GM23338 (cell line): Measurements from ENCODE around the gene PRKG2. TPM values are rescaled to one million over a fixed set of nuclear protein-coding genes. Genes with fewer than 3 reads are reported as not detected.

Source experiments
- ATAC-seq: fragments of 200-7000 bp; cut with Tn5 transposase; 3 replicates; pipeline ENCODE4 v1.9.1; 2020
- DNase-seq: peaks from one replicate; pipeline ENCODE4 v3.0.0-alpha.2; 2015; ENCODE audit warnings: low spot score
- H2AFZ ChIP-seq: fragments of 200-600 bp; sonication (generic); 2 replicates; pipeline ENCODE4 v1.8.0; 2016; ENCODE audit warnings: antibody characterized with exemption, mild to moderate bottlenecking, moderate library complexity
- H3F3A ChIP-seq: fragments of 200-600 bp; sonication (generic); replicated peaks from 2 replicates; pipeline ENCODE4 v1.8.0; 2017; ENCODE audit warnings: antibody characterized with exemption, mixed run types, low read depth
- H3K27ac ChIP-seq: fragments of 200-600 bp; sonication (generic); 2 replicates; pipeline ENCODE4 v1.6.1; 2016; ENCODE audit warnings: low read depth
- H3K27me3 ChIP-seq: fragments of 200-600 bp; sonication (generic); 2 replicates; pipeline ENCODE4 v1.8.0; 2016; ENCODE audit warnings: mild to moderate bottlenecking, mixed run types, moderate library complexity; ENCODE audit not compliant: insufficient read depth
- H3K36me3 ChIP-seq: fragments of 200-600 bp; sonication (generic); 2 replicates; pipeline ENCODE4 v1.8.0; 2016; ENCODE audit warnings: mild to moderate bottlenecking; ENCODE audit not compliant: insufficient read depth
- H3K4me1 ChIP-seq: fragments of 200-600 bp; sonication (generic); 2 replicates; pipeline ENCODE4 v1.8.0; 2016; ENCODE audit warnings: mild to moderate bottlenecking, moderate library complexity; ENCODE audit not compliant: insufficient read depth
- H3K4me2 ChIP-seq: fragments of 200-600 bp; sonication (generic); 2 replicates; pipeline ENCODE4 v1.7.1; 2017; ENCODE audit warnings: mixed run types
- H3K4me3 ChIP-seq: fragments of 200-600 bp; sonication (generic); 2 replicates; pipeline ENCODE4 v1.6.1; 2016; ENCODE audit warnings: mixed run types
- H3K79me2 ChIP-seq: fragments of 200-600 bp; sonication (generic); replicated peaks from 2 replicates; pipeline ENCODE4 v1.8.0; 2017; ENCODE audit warnings: mild to moderate bottlenecking; ENCODE audit not compliant: insufficient read depth
- H3K9me2 ChIP-seq: fragments of 200-600 bp; sonication (generic); 2 replicates; pipeline ENCODE4 v1.8.0; 2017; ENCODE audit not compliant: insufficient read depth
- H4K20me1 ChIP-seq: fragments of 200-600 bp; sonication (generic); replicated peaks from 2 replicates; pipeline ENCODE4 v1.8.0; 2017; ENCODE audit warnings: mild to moderate bottlenecking; ENCODE audit not compliant: insufficient read depth
- H3K27ac Mint-ChIP-seq: 2 replicates; pipeline ENCODE4 v1.8.0; 2020; ENCODE audit warnings: inconsistent platforms, mild to moderate bottlenecking, moderate library complexity, mixed read lengths
- H3K27me3 Mint-ChIP-seq: 3 replicates; pipeline ENCODE4 v1.8.0; 2022; ENCODE audit warnings: low read depth, mild to moderate bottlenecking, moderate library complexity, mixed read lengths, inconsistent platforms; ENCODE audit not compliant: insufficient read depth, poor library complexity
- H3K36me3 Mint-ChIP-seq: 3 replicates; pipeline ENCODE4 v1.8.0; 2021; ENCODE audit warnings: low read depth, mild to moderate bottlenecking, inconsistent platforms, moderate library complexity, mixed read lengths
- H3K4me1 Mint-ChIP-seq: 3 replicates; pipeline ENCODE4 v1.8.0; 2020; ENCODE audit warnings: mild to moderate bottlenecking, inconsistent platforms, mixed read lengths
- H3K4me3 Mint-ChIP-seq: 3 replicates; pipeline ENCODE4 v1.8.0; 2021; ENCODE audit warnings: moderate library complexity, mild to moderate bottlenecking, inconsistent platforms, mixed read lengths
- H3K9me3 Mint-ChIP-seq: 3 replicates; pipeline ENCODE4 v1.8.0; 2020; ENCODE audit warnings: moderate library complexity, mild to moderate bottlenecking, inconsistent platforms, mixed read lengths
- CREB1 ChIP-seq: fragments of 250-450 bp; sonication (Bioruptor Pico); IDR thresholded peaks from 2 replicates; pipeline ENCODE4 v1.5.0; 2020; ENCODE audit warnings: low read depth, mild to moderate bottlenecking, moderate library complexity
- EZH2 ChIP-seq: fragments of 200-600 bp; sonication (generic); IDR thresholded peaks from one replicate; pipeline ENCODE4 v1.8.0; 2017; ENCODE audit warnings: antibody characterized with exemption, mild to moderate bottlenecking, low read depth; ENCODE audit not compliant: unreplicated experiment
- EZH2phosphoT487 ChIP-seq: fragments of 200-600 bp; sonication (generic); IDR thresholded peaks from one replicate; pipeline ENCODE4 v1.8.1; 2018; ENCODE audit warnings: antibody characterized with exemption; ENCODE audit not compliant: unreplicated experiment
- JUNB ChIP-seq: IDR thresholded peaks from one replicate; pipeline ENCODE4 v1.6.1; 2016; ENCODE audit warnings: antibody characterized with exemption; ENCODE audit not compliant: unreplicated experiment
- NANOG ChIP-seq: IDR thresholded peaks from 2 replicates; pipeline ENCODE4 v1.6.1; 2016; ENCODE audit warnings: antibody characterized with exemption, borderline replicate concordance
- POLR2AphosphoS5 ChIP-seq: IDR thresholded peaks from 2 replicates; pipeline ENCODE4 v1.6.1; 2016; ENCODE audit warnings: antibody characterized with exemption, low read depth
- STAT1 ChIP-seq: IDR thresholded peaks from one replicate; pipeline ENCODE4 v1.6.1; 2016; ENCODE audit warnings: antibody characterized with exemption; ENCODE audit not compliant: unreplicated experiment
- ZNF331 ChIP-seq: fragments of 250-450 bp; sonication (Bioruptor Pico); IDR thresholded peaks from 2 replicates; pipeline ENCODE4 v1.5.0; 2020; ENCODE audit warnings: low read depth, mild to moderate bottlenecking, moderate library complexity
- polyA plus RNA-seq: library from polyadenylated mRNA; unstranded; fragments of >200 nt; fragmentation: Nextera tagmentation; extraction: Ambion mirVana; gene quantifications from 2 replicates; pipeline ENCODE4 v1.2.1, GENCODE V29; 2016
- total RNA-seq: library from RNA; depleted of rRNA; stranded (reverse); fragments of >200 nt; shearing (Covaris generic); gene quantifications from 2 replicates; pipeline ENCODE4 v1.2.3, GENCODE V29; 2014
- TF ChIP-seq, protein P1 (sequence below): fragments of 250-450 bp; sonication (Bioruptor Pico); IDR thresholded peaks from 2 replicates; pipeline ENCODE4 v1.5.0; 2020; ENCODE audit warnings: mild to moderate bottlenecking, moderate library complexity
- TF ChIP-seq, protein P2 (sequence below): IDR thresholded peaks from 2 replicates; pipeline ENCODE4 v1.6.1; 2016; ENCODE audit warnings: antibody characterized with exemption
- TF ChIP-seq, protein P3 (sequence below): IDR thresholded peaks from one replicate; pipeline ENCODE4 v1.6.1; 2018; ENCODE audit warnings: antibody characterized with exemption; ENCODE audit not compliant: unreplicated experiment

Gene PRKG2
- total and polyA plus RNA-seq, 2 experiments from 2014 or later, result 1.9 to 3.6 TPM

DNA sequence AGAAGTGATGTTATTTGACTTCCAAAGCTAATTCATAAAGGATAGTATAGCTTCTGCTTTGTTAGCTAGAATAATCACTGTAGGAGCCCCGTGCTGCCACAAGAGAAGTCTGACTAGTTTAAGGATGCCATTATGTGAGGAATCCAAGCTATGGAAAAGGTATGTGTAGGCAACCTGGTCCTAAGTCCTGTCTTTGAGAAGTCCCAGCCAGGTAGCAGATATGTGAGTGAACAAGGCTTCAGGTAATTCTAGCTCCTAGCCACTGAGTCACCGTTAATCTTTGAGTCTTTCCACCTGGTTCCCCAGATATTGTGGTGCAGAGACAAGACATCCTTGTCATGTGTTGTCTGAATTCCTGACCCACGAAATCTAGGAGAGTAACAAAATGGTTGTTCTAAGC is 129.0 kb downstream of the PRKG2 start:
- Histone ChIP-seq H3K4me2 (no peak overlapping the region), H2AFZ (no peak overlapping the region), H3K27ac (no peak overlapping the region), H3K4me3 (no peak overlapping the region), H3K27me3 (no peaks in the 10 kb centered on the region), H4K20me1 (no peaks in the 10 kb centered on the region), H3K79me2 (no peaks in the 10 kb centered on the region), H3K4me1 (no peaks in the 10 kb centered on the region), H3K9me2 (0 out of 2 replicates have a peak, but pooled peaks cover 6% of the 10 kb centered on the region), H3K36me3 (no peaks in the 10 kb centered on the region), H3F3A (no peaks in the 10 kb centered on the region)
- Mint-ChIP-seq H3K27me3 (no peaks in the 10 kb centered on the region), H3K4me3 (no peak overlapping the region), H3K4me1 (no peaks in the 10 kb centered on the region), H3K9me3 (peaks cover 14% of the 10 kb centered on the region), H3K27ac (no peak overlapping the region), H3K36me3 (peaks cover 3% of the 10 kb centered on the region; the same call in 1 of the 3 replicates)
- TF ChIP-seq, protein P1, sequence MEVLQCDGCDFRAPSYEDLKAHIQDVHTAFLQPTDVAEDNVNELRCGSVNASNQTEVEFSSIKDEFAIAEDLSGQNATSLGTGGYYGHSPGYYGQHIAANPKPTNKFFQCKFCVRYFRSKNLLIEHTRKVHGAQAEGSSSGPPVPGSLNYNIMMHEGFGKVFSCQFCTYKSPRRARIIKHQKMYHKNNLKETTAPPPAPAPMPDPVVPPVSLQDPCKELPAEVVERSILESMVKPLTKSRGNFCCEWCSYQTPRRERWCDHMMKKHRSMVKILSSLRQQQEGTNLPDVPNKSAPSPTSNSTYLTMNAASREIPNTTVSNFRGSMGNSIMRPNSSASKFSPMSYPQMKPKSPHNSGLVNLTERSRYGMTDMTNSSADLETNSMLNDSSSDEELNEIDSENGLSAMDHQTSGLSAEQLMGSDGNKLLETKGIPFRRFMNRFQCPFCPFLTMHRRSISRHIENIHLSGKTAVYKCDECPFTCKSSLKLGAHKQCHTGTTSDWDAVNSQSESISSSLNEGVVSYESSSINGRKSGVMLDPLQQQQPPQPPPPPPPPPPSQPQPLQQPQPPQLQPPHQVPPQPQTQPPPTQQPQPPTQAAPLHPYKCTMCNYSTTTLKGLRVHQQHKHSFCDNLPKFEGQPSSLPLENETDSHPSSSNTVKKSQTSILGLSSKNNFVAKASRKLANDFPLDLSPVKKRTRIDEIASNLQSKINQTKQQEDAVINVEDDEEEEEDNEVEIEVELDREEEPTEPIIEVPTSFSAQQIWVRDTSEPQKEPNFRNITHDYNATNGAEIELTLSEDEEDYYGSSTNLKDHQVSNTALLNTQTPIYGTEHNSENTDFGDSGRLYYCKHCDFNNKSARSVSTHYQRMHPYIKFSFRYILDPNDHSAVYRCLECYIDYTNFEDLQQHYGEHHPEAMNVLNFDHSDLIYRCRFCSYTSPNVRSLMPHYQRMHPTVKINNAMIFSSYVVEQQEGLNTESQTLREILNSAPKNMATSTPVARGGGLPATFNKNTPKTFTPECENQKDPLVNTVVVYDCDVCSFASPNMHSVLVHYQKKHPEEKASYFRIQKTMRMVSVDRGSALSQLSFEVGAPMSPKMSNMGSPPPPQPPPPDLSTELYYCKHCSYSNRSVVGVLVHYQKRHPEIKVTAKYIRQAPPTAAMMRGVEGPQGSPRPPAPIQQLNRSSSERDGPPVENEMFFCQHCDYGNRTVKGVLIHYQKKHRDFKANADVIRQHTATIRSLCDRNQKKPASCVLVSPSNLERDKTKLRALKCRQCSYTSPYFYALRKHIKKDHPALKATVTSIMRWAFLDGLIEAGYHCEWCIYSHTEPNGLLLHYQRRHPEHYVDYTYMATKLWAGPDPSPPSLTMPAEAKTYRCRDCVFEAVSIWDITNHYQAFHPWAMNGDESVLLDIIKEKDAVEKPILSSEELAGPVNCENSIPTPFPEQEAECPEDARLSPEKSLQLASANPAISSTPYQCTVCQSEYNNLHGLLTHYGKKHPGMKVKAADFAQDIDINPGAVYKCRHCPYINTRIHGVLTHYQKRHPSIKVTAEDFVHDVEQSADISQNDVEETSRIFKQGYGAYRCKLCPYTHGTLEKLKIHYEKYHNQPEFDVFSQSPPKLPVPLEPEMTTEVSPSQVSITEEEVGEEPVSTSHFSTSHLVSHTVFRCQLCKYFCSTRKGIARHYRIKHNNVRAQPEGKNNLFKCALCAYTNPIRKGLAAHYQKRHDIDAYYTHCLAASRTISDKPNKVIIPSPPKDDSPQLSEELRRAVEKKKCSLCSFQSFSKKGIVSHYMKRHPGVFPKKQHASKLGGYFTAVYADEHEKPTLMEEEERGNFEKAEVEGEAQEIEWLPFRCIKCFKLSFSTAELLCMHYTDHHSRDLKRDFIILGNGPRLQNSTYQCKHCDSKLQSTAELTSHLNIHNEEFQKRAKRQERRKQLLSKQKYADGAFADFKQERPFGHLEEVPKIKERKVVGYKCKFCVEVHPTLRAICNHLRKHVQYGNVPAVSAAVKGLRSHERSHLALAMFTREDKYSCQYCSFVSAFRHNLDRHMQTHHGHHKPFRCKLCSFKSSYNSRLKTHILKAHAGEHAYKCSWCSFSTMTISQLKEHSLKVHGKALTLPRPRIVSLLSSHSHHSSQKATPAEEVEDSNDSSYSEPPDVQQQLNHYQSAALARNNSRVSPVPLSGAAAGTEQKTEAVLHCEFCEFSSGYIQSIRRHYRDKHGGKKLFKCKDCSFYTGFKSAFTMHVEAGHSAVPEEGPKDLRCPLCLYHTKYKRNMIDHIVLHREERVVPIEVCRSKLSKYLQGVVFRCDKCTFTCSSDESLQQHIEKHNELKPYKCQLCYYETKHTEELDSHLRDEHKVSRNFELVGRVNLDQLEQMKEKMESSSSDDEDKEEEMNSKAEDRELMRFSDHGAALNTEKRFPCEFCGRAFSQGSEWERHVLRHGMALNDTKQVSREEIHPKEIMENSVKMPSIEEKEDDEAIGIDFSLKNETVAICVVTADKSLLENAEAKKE (CRISPR knock-in tag), result no peak
- TF ChIP-seq EZH2phosphoT487 (no peak), NANOG (no peak), ZNF331 (no peak), STAT1 (no peak), EZH2 (no peak), JUNB (no peak), POLR2AphosphoS5 (no peak), CREB1 (CRISPR knock-in tag) (no peak)
- TF ChIP-seq, protein P2, sequence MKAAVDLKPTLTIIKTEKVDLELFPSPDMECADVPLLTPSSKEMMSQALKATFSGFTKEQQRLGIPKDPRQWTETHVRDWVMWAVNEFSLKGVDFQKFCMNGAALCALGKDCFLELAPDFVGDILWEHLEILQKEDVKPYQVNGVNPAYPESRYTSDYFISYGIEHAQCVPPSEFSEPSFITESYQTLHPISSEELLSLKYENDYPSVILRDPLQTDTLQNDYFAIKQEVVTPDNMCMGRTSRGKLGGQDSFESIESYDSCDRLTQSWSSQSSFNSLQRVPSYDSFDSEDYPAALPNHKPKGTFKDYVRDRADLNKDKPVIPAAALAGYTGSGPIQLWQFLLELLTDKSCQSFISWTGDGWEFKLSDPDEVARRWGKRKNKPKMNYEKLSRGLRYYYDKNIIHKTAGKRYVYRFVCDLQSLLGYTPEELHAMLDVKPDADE, result no peak
- TF ChIP-seq, protein P3, sequence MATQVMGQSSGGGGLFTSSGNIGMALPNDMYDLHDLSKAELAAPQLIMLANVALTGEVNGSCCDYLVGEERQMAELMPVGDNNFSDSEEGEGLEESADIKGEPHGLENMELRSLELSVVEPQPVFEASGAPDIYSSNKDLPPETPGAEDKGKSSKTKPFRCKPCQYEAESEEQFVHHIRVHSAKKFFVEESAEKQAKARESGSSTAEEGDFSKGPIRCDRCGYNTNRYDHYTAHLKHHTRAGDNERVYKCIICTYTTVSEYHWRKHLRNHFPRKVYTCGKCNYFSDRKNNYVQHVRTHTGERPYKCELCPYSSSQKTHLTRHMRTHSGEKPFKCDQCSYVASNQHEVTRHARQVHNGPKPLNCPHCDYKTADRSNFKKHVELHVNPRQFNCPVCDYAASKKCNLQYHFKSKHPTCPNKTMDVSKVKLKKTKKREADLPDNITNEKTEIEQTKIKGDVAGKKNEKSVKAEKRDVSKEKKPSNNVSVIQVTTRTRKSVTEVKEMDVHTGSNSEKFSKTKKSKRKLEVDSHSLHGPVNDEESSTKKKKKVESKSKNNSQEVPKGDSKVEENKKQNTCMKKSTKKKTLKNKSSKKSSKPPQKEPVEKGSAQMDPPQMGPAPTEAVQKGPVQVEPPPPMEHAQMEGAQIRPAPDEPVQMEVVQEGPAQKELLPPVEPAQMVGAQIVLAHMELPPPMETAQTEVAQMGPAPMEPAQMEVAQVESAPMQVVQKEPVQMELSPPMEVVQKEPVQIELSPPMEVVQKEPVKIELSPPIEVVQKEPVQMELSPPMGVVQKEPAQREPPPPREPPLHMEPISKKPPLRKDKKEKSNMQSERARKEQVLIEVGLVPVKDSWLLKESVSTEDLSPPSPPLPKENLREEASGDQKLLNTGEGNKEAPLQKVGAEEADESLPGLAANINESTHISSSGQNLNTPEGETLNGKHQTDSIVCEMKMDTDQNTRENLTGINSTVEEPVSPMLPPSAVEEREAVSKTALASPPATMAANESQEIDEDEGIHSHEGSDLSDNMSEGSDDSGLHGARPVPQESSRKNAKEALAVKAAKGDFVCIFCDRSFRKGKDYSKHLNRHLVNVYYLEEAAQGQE, result no peak
- no peak for ATAC-seq
- peak; percentile 10 for DNase-seq
